Aorta (tissue), 5 donors: ENCODE measurements around the gene PLEKHM3. TPM values are rescaled to one million over a fixed set of nuclear protein-coding genes. Genes with fewer than 3 reads are reported as not detected.

Experiments
- ATAC-seq: fragments of 200-7000 bp; cut with Tn5 transposase; one replicate; pipeline ENCODE4 v1.9.1; 2022; ENCODE audit warnings: moderate library complexity; ENCODE audit not compliant: low FRiP score
- DNase-seq, 2 donors: peaks; one replicate each; pipeline ENCODE4 v3.0.0-alpha.2; 2020
- H3K27ac ChIP-seq, 2 donors: one replicate each; pipeline ENCODE4 v1.5.1; 2013; ENCODE audit warnings: low read length in 2 of 2, mild to moderate bottlenecking in 2 of 2, moderate library complexity in 2 of 2, control low read depth in 1 of 2, inconsistent platforms in 1 of 2, low read depth in 1 of 2
- H3K27me3 ChIP-seq, 2 donors: one replicate each; pipeline ENCODE4 v1.6.1; 2013; ENCODE audit warnings: control low read depth in 1 of 2, low read length in 1 of 2, mild to moderate bottlenecking in 1 of 2, moderate library complexity in 1 of 2; ENCODE audit not compliant: insufficient read depth in 2 of 2, control insufficient read depth in 1 of 2
- H3K36me3 ChIP-seq, 2 donors: one replicate each; pipeline ENCODE4 v1.6.1; 2013; ENCODE audit warnings: control low read depth in 1 of 2, low read length in 1 of 2, mild to moderate bottlenecking in 1 of 2; ENCODE audit not compliant: insufficient read depth in 2 of 2, control insufficient read depth in 1 of 2
- H3K4me1 ChIP-seq, 2 donors: one replicate each; pipeline ENCODE4 v1.6.1; 2013; ENCODE audit warnings: low read length in 2 of 2, control low read depth in 1 of 2, mild to moderate bottlenecking in 1 of 2, moderate library complexity in 1 of 2; ENCODE audit not compliant: insufficient read depth in 2 of 2, control insufficient read depth in 1 of 2
- H3K4me3 ChIP-seq, 2 donors: one replicate each; pipeline ENCODE4 v1.5.1; 2013; ENCODE audit warnings: low read length in 2 of 2, control low read depth in 1 of 2, mild to moderate bottlenecking in 1 of 2
- H3K9me3 ChIP-seq: one replicate; pipeline ENCODE4 v1.6.1; 2013; ENCODE audit warnings: mild to moderate bottlenecking, low read length; ENCODE audit not compliant: control insufficient read depth
- WGBS, 2 donors: extraction: QIAGEN DNeasy Blood & Tissue Kit; methylation state at CpG; one replicate each; pipeline ENCODE4 v1.1.7; 2013; 5-methylcytosine and 5-hydroxymethylcytosine counted together
- intact Hi-C, 2 donors: fragments of 100-400 bp; cut with DNase I; formaldehyde crosslinking; loops; one replicate each; pipeline versions ENCODE4 v1.14.2 to v1.15.0; 2022
- polyA plus RNA-seq, 2 donors: library from polyadenylated mRNA; stranded (reverse); fragments of 200-250 nt; gene quantifications; one replicate each; pipeline ENCODE4 v1.2.3, GENCODE V29; 2013
- total RNA-seq, 2 donors: library from RNA; stranded (reverse); fragmentation: NEBNext Ultra II Directional; extraction: Animal tissue kit (Norgen Biotek cat#: 25700); gene quantifications; one replicate each; pipeline ENCODE4 v1.2.1, GENCODE V29; 2021
- donor health status: healthy with polysubstance abuse.
- donor health status: Bipolar disorder and iron deficiency.
- donor health status: DM: no; HTN: no; CAD: no.
- donor health status: DM: no; HTN: no; CAD: no.
- donor health status: DM: yes; HTN: yes; CAD: no.

PLEKHM3 gene
- total and polyA plus RNA-seq, 4 donors, result 2.8 to 18.9 (median 9.3) TPM

DNA sequence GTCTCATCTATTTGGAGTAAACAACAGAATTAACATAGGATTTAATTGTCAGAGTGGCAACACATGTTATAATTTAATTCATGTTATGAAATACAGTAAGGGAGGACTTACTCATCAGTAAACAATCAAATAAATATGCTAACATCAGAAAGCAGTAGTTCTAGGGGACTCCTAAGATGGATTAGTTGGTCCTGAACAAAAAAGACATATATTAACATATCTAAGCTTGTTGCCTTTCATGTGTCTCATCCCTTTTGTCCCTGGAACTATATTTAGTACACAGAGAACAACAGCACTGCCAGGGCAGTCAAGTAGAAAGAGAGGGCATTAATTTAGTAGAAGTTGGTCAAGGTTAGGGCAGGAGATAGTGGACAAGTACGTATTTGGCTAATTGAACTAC, 137.8 kb downstream of the PLEKHM3 start:
- H3K4me3 ChIP-seq, result no peak overlapping the region
- no peak for ATAC-seq
- no peaks in the 10 kb centered on the region for H3K9me3 ChIP-seq
- 90 to 94% methylated on average over 1 of the region's 1 CpG for WGBS, 2 donors
- no peaks in the 10 kb centered on the region for H3K36me3 ChIP-seq
- peaks cover 2 to 6% of the 10 kb centered on the region in 2 donors for H3K4me1 ChIP-seq
- H3K27me3 ChIP-seq, result no peaks in the 10 kb centered on the region
- DNase-seq, result no peak
- intact Hi-C loops, result no loop called here
- no peak overlapping the region for H3K27ac ChIP-seq

DNA sequence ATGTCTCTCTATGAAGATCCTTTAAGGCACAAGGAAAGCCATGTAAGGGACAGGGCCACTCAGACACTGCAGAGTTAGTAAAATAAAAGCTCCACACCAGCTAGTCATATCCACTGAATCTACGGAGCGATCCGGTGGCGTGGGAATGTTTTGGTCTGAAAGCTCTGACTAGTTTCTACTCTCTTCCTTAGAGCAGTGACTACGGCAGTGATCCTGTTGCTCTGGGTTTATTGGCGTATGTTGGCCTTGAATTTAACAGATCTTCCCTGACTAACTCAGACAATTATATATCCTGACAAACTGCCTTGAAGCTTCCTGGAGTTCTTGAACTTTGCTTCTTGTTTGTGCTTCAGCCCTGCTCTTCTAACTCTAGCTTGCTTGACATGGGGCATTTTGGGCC, 140.3 kb downstream of the PLEKHM3 start:
- no peak overlapping the region for H3K4me3 ChIP-seq
- DNase-seq (no peak), ATAC-seq (no peak)
- peaks cover 0 to 3% of the 10 kb centered on the region in 2 donors for H3K4me1 ChIP-seq
- no peaks in the 10 kb centered on the region for H3K9me3 ChIP-seq
- WGBS, 2 donors, result 96 to 98% methylated on average over 6 of the region's 6 CpGs
- H3K36me3 ChIP-seq, result no peaks in the 10 kb centered on the region
- H3K27me3 ChIP-seq, result no peaks in the 10 kb centered on the region
- H3K27ac ChIP-seq, result no peak overlapping the region
- intact Hi-C loops, result no loop called here

- 91 to 94% methylated on average over 2 of the region's 2 CpGs for WGBS, 2 donors
- intact Hi-C loops, result no loop called here
- H3K36me3 ChIP-seq, result no peaks in the 10 kb centered on the region
These were observed 141.2 kb downstream of the PLEKHM3 start for GRCh38 chr2:207884127-207884526.

DNA sequence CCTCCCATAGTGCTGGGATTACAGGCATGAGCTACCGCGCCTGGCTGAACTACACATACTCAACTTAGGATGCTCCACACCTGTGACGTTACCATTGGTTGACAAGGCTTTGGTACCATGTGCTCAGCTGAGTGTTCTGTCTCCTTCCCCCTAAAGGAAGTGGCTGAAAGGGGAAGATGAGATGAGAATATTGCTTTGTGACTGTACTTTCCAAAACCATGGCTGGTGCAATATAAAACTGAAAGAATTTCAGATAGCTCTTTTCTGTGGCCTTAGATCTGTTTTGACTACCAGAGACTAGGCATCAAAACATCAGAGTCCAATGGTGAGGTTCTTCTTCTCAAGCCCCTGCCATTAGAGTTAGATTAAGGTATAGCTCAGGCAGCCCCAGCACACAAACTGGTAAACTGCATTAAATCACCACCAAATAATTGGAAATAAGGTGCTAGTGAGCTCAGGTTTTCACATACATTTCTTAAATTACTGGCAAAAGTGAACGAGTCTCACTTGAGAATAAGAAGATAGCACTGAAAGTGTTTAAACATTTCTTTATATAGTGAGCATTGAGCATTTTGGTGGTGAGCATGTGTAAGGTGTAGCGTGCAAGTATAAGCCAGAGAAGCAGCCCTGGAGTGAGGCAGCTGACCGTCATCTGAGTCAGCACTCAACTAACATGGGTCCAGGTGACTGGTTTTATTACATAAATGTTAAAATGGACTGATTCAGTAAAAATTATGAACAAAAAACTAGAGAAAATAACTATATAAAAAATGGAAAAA, 142.1 kb downstream of the PLEKHM3 start:
- no peaks in the 10 kb centered on the region for H3K27me3 ChIP-seq
- no peaks in the 10 kb centered on the region for H3K36me3 ChIP-seq
- no peak for ATAC-seq
- no peak overlapping the region for H3K27ac ChIP-seq
- DNase-seq, result no peak
- no peak overlapping the region for H3K4me3 ChIP-seq
- intact Hi-C loops, result no loop called here
- H3K4me1 ChIP-seq, result peaks cover 0 to 3% of the 10 kb centered on the region in 2 donors
- H3K9me3 ChIP-seq, result no peaks in the 10 kb centered on the region
- WGBS, 2 donors, result 96 to 98% methylated on average over 6 of the region's 6 CpGs

More at GRCh38 chr2:207884127-207884526, 141.2 kb downstream of the PLEKHM3 start:
- ATAC-seq, result no peak
- H3K4me1 ChIP-seq, result peaks cover 0 to 3% of the 10 kb centered on the region in 2 donors
- H3K4me3 ChIP-seq, result no peak overlapping the region
- no peak overlapping the region for H3K27ac ChIP-seq
- no peaks in the 10 kb centered on the region for H3K9me3 ChIP-seq
- H3K27me3 ChIP-seq, result no peaks in the 10 kb centered on the region
- no peak for DNase-seq

DNA sequence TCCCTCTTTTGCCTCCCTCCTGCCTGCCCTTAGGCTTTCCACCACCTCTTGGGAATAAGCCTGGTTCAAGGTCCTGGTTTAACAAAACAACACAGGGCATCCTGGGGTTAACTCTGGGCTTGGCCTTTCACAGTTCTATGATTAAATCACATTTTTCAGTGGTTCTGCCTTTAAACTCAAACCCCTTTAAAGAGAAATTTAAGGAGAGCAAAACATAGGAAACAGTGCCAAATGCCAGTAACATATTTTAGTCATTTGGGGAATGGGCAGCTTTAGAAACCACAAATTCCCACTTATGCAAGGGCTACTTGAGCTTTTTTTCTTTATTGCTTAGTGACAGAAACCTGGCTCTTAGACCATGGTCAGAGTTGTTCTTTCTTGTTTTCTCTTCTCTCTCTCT, 143.4 kb downstream of the PLEKHM3 start:
- ATAC-seq (no peak), DNase-seq (no peak)
- Histone ChIP-seq H3K4me1 (no peaks in the 10 kb centered on the region), H3K4me3 (no peak overlapping the region), H3K9me3 (no peaks in the 10 kb centered on the region), H3K27me3 (no peaks in the 10 kb centered on the region), H3K27ac (no peak overlapping the region), H3K36me3 (no peaks in the 10 kb centered on the region)
- intact Hi-C loops, result no loop called here

DNA sequence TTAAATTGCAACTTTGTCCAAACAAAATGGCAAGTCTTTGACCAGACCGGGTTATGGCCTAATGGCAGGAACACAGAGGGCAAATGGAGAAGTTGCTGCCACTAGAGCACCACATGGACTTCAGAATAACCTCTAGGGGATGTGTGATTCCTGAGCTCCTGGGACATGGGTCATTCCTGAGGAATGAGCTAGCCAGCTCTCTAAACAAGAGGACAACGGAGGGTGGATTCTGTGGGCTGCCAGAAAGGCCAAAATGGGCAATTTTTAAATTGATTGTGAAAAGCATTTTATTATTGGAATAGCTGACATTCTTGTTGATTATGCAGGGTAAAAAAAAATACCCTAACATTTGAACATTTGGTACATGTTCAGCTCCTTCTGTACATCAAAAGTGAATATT, 145.8 kb downstream of the PLEKHM3 start:
- H3K27ac ChIP-seq, result no peak overlapping the region
- H3K36me3 ChIP-seq, result no peaks in the 10 kb centered on the region
- no peaks in the 10 kb centered on the region for H3K9me3 ChIP-seq
- ATAC-seq, result no peak
- WGBS, 2 donors, result 43 to 49% methylated on average over 2 of the region's 2 CpGs
- no peaks in the 10 kb centered on the region for H3K4me1 ChIP-seq
- no peak overlapping the region for H3K4me3 ChIP-seq
- H3K27me3 ChIP-seq, result no peaks in the 10 kb centered on the region
- intact Hi-C loops, result no loop called here
- no peak for DNase-seq

- WGBS, 2 donors, result 88 to 91% methylated on average over 4 of the region's 4 CpGs
- Histone ChIP-seq H3K9me3 (no peaks in the 10 kb centered on the region), H3K27ac (no peak overlapping the region), H3K27me3 (no peaks in the 10 kb centered on the region), H3K4me1 (no peaks in the 10 kb centered on the region), H3K4me3 (no peak overlapping the region), H3K36me3 (no peaks in the 10 kb centered on the region)
- ATAC-seq (no peak), DNase-seq (no peak)
- intact Hi-C loops, result no loop called here
These were observed 148.3 kb downstream of the PLEKHM3 start for GRCh38 chr2:207876842-207877535.

DNA sequence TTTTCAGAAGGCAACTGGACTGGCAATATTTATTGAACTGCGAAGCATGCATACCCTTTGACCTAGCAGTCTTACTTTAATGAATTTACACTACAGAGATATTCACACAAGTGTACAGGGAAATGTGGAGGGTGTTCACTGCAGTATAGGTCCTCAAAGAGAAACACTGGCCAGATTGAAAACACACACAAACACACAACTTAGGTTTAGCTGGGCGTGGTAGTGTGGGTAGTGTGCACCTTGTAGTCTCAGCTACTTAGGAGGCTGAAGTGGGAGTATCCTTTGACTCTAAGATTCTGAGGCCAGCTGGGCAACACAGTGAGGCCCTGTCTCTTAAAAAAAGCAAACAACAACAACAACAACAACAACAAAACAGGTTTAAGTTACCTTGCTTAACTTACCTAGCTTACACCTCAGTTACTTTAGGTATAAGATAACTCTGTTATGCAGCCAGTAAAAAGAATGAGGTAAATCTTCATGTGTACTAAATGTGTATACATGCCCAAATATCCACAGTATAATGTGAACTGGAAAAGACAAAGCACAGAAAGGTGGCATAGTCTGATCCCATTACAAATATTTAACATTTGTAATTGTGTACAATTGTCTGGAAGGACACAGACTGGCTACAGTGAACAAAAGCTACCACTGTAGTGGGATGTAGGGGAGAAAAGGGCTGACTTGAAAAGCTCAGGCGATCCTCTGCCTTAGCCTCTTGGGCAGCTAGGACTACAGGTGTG, 149.7 kb downstream of the PLEKHM3 start:
- Histone ChIP-seq H3K27ac (no peak overlapping the region), H3K36me3 (no peaks in the 10 kb centered on the region), H3K9me3 (no peaks in the 10 kb centered on the region), H3K4me1 (no peaks in the 10 kb centered on the region), H3K27me3 (no peaks in the 10 kb centered on the region), H3K4me3 (no peak overlapping the region)
- DNase-seq (no peak), ATAC-seq (no peak)
- intact Hi-C loops, result no loop called here
- WGBS, 2 donors, result 96 to 98% methylated on average over 3 of the region's 3 CpGs
